Astrocyte (in vitro differentiated cells and primary cell): Measurements from ENCODE around the gene DDIT4. TPM values are rescaled to one million over a fixed set of nuclear protein-coding genes. Genes with fewer than 3 reads are reported as not detected.
A peak's percentile ranks its signal among the peaks of the same experiment; 100 is the strongest.

Experiments
- DNase-seq: peaks from one replicate; pipeline ENCODE4 v3.0.0-alpha.2; 2010; ENCODE audit warnings: low read depth
- FAIRE-seq: peaks from 2 replicates; lab custom pipeline; 2011; peaks lifted over from hg19 to GRCh38; lab: Jason Lieb, UNC
- H2AFZ ChIP-seq: 2 replicates; pipeline ENCODE4 v1.6.0; 2012; ENCODE audit warnings: low read depth, low read length, inconsistent platforms
- H3K27ac ChIP-seq: 2 replicates; pipeline ENCODE4 v1.5.1; 2011; ENCODE audit warnings: low read depth, low read length, inconsistent platforms
- H3K27me3 ChIP-seq: 2 replicates; pipeline ENCODE4 v1.6.0; 2011; ENCODE audit warnings: low read length, inconsistent platforms; ENCODE audit not compliant: insufficient read depth
- H3K36me3 ChIP-seq: 2 replicates; pipeline ENCODE4 v1.5.1; 2011; ENCODE audit warnings: low read length, inconsistent platforms; ENCODE audit not compliant: insufficient read depth
- H3K4me1 ChIP-seq: 2 replicates; pipeline ENCODE4 v1.5.1; 2011; ENCODE audit warnings: low read length, inconsistent platforms; ENCODE audit not compliant: insufficient read depth
- H3K4me2 ChIP-seq: 2 replicates; pipeline ENCODE4 v1.6.0; 2012; ENCODE audit warnings: low read length, inconsistent platforms
- H3K4me3 ChIP-seq: 2 replicates; pipeline ENCODE4 v1.5.1; 2011; ENCODE audit warnings: low read depth, mild to moderate bottlenecking, low read length, inconsistent platforms; ENCODE audit not compliant: insufficient read depth
- H3K79me2 ChIP-seq: 2 replicates; pipeline ENCODE4 v1.6.0; 2012; ENCODE audit warnings: mild to moderate bottlenecking, low read length, inconsistent platforms; ENCODE audit not compliant: insufficient read depth
- H3K9ac ChIP-seq: 2 replicates; pipeline ENCODE4 v1.6.0; 2012; ENCODE audit warnings: mild to moderate bottlenecking, low read length, inconsistent platforms
- H3K9me3 ChIP-seq: 2 replicates; pipeline ENCODE4 v1.5.1; 2012; ENCODE audit warnings: low read depth, mild to moderate bottlenecking, low read length, inconsistent platforms; ENCODE audit not compliant: insufficient read depth
- H4K20me1 ChIP-seq: 2 replicates; pipeline ENCODE4 v1.6.0; 2012; ENCODE audit warnings: low read length, inconsistent platforms; ENCODE audit not compliant: insufficient read depth
- H3K27ac Mint-ChIP-seq: one replicate; pipeline ENCODE4 v1.8.0; 2021; ENCODE audit warnings: mild to moderate bottlenecking, mixed read lengths; ENCODE audit not compliant: unreplicated experiment
- H3K27me3 Mint-ChIP-seq: one replicate; pipeline ENCODE4 v1.8.0; 2021; ENCODE audit warnings: low read depth, mixed read lengths; ENCODE audit not compliant: unreplicated experiment
- H3K36me3 Mint-ChIP-seq: one replicate; pipeline ENCODE4 v1.8.0; 2021; ENCODE audit warnings: low read depth, mixed read lengths; ENCODE audit not compliant: unreplicated experiment
- H3K4me1 Mint-ChIP-seq: one replicate; pipeline ENCODE4 v1.8.0; 2021; ENCODE audit warnings: low read depth, mixed read lengths; ENCODE audit not compliant: unreplicated experiment
- H3K4me3 Mint-ChIP-seq: one replicate; pipeline ENCODE4 v1.8.0; 2021; ENCODE audit warnings: mild to moderate bottlenecking, moderate library complexity, mixed read lengths; ENCODE audit not compliant: unreplicated experiment
- H3K9me3 Mint-ChIP-seq: one replicate; pipeline ENCODE4 v1.8.0; 2021; ENCODE audit warnings: mild to moderate bottlenecking, mixed read lengths; ENCODE audit not compliant: unreplicated experiment
- EZH2 ChIP-seq: IDR thresholded peaks from 2 replicates; pipeline ENCODE4 v1.6.1; 2012; ENCODE audit warnings: mild to moderate bottlenecking, low read length, inconsistent platforms; ENCODE audit not compliant: insufficient read depth
- total RNA-seq: library from RNA; stranded (reverse); gene quantifications from 2 replicates; pipeline ENCODE4 v1.2.1, GENCODE V29; 2021
- TF ChIP-seq, protein P1 (sequence below): IDR thresholded peaks from 2 replicates; pipeline ENCODE4 v1.5.1; 2011; ENCODE audit warnings: low read depth, mild to moderate bottlenecking, inconsistent platforms, low read length, moderate library complexity; ENCODE audit not compliant: insufficient read depth

The DDIT4 gene
- total RNA-seq, 1 donor from 2014 or later = 244 TPM

DNA sequence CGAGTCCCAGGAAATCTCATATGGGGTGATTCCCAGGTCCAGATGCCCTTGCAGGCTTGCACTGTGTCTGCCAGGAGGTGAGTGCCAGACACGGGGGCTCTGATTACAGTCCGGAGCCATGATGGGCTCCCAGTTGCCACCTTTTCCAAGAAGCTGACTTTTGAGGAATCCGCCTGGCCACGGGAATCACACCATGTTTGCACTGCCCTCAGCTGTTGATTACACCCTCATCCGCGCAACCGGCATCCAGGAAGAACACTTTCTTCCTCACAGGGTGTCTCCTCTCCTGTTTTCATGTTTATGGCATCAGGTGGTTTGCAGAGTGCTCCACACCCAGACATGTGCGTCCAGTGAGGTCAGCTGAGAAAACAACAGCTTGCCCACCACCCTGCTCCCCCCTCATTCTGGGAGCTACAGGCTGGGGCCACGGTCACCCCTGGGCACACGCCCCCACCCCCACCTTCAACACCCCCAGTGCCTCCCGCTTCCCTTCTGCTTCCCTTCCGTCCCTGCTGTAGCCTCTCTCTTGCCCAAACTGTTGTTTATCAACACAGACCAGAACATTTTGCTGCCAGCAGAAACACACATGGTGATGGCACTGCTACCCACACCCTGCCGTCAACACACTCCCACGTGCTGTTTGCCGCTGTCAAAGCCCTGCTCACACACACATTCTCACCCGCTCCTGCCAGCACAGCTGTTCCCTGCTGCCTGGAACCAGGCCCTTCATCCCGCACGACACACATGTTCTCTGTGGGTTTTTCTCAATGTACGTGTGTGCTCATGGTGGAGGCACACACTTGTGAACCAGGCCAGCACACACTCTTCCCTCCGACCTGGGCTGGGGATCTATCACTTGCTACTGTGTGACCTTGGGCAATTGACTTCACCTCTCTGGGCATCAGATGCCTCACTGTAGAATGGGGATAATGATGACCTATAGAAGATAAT is 35.8 kb downstream of the DDIT4 start:
- H3K9ac ChIP-seq = peak overlapping the region; percentile 1
- H3K27ac Mint-ChIP-seq = peak overlapping the region; percentile 79

DNA sequence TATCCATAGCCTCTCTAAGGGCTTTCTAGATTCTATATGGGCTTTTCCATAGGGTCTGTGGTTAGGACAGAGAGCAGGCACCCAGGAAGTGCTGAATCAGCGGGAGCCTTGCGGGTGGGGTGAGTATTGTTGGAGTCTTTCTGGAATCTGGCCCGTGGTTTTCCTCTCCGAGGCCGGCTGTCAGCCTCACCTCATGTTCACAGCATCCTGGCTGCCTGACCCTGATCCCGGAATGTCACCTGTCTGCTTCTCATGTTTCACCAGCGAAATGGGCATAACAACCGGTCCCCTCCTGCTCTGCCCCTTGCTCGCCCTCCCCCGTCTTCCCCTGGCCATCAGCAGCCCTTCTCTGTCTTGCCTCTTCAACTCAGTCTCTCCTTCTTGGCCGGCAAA is 36.5 kb downstream of the DDIT4 start:
- peaks cover 25% of the 10 kb centered on the region for H3K4me1 Mint-ChIP-seq
- H3K4me3 Mint-ChIP-seq = no peak overlapping the region
- no peak for TF ChIP-seq EZH2
- TF ChIP-seq, protein P1, sequence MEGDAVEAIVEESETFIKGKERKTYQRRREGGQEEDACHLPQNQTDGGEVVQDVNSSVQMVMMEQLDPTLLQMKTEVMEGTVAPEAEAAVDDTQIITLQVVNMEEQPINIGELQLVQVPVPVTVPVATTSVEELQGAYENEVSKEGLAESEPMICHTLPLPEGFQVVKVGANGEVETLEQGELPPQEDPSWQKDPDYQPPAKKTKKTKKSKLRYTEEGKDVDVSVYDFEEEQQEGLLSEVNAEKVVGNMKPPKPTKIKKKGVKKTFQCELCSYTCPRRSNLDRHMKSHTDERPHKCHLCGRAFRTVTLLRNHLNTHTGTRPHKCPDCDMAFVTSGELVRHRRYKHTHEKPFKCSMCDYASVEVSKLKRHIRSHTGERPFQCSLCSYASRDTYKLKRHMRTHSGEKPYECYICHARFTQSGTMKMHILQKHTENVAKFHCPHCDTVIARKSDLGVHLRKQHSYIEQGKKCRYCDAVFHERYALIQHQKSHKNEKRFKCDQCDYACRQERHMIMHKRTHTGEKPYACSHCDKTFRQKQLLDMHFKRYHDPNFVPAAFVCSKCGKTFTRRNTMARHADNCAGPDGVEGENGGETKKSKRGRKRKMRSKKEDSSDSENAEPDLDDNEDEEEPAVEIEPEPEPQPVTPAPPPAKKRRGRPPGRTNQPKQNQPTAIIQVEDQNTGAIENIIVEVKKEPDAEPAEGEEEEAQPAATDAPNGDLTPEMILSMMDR = no peak
- H3K27me3 ChIP-seq = no peaks in the 10 kb centered on the region
- no peaks in the 10 kb centered on the region for H3K36me3 Mint-ChIP-seq
- peak overlapping the region; percentile 79 for H3K27ac Mint-ChIP-seq
- no peaks in the 10 kb centered on the region for H3K79me2 ChIP-seq
- no peak for DNase-seq
- no peak overlapping the region for H3K27ac ChIP-seq
- H3K27me3 Mint-ChIP-seq = no peaks in the 10 kb centered on the region
- H4K20me1 ChIP-seq = no peaks in the 10 kb centered on the region
- H3K9ac ChIP-seq = no peak overlapping the region
- H3K36me3 ChIP-seq = no peaks in the 10 kb centered on the region
- no peak overlapping the region for H2AFZ ChIP-seq
- no peaks in the 10 kb centered on the region for H3K9me3 Mint-ChIP-seq
- no peak for FAIRE-seq
- no peak overlapping the region for H3K4me2 ChIP-seq
- no peaks in the 10 kb centered on the region for H3K9me3 ChIP-seq
- H3K4me1 ChIP-seq = peaks cover 19% of the 10 kb centered on the region
- no peak overlapping the region for H3K4me3 ChIP-seq

More for the DNA sequence above, 35.8 kb downstream of the DDIT4 start:
- no peak for TF ChIP-seq EZH2
- TF ChIP-seq, protein P1 = no peak
- Histone ChIP-seq H3K4me3 (no peak overlapping the region), H3K4me2 (no peak overlapping the region), H3K36me3 (no peaks in the 10 kb centered on the region), H2AFZ (no peak overlapping the region), H3K79me2 (no peaks in the 10 kb centered on the region), H3K27ac (no peak overlapping the region), H4K20me1 (no peaks in the 10 kb centered on the region), H3K4me1 (peaks cover 19% of the 10 kb centered on the region), H3K27me3 (no peaks in the 10 kb centered on the region), H3K9me3 (no peaks in the 10 kb centered on the region)
- H3K36me3 Mint-ChIP-seq = no peaks in the 10 kb centered on the region
- no peak for DNase-seq
- no peak overlapping the region for H3K4me3 Mint-ChIP-seq
- no peaks in the 10 kb centered on the region for H3K9me3 Mint-ChIP-seq
- H3K4me1 Mint-ChIP-seq = peaks cover 26% of the 10 kb centered on the region
- no peaks in the 10 kb centered on the region for H3K27me3 Mint-ChIP-seq
- FAIRE-seq = no peak

DNA sequence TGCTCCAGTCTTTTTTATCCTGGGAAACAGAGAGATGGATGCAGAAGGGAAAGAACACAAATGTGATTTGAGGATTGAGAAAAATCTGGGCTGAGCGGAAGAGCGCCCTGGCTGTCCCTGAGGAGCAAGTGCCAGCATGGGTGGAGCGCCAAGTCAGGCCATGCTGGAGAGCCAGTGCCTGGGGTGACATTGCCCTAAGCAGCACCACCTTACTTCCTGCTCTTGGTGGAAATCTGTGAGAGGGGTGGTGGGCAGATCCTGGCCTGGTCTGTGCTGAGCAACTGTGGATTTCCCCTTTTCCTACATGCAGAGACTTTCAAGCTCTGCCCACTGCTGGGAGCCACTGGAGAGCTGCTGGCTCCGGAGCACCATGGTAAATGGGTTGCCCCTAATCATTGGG is 36.9 kb downstream of the DDIT4 start:
- no peak for TF ChIP-seq EZH2
- TF ChIP-seq, protein P1 = no peak
- no peaks in the 10 kb centered on the region for H3K9me3 Mint-ChIP-seq
- Histone ChIP-seq H3K79me2 (no peaks in the 10 kb centered on the region), H3K4me3 (no peak overlapping the region), H3K36me3 (no peaks in the 10 kb centered on the region), H3K9me3 (no peaks in the 10 kb centered on the region), H3K4me1 (peaks cover 21% of the 10 kb centered on the region), H3K9ac (no peak overlapping the region), H3K4me2 (no peak overlapping the region), H3K27me3 (no peaks in the 10 kb centered on the region), H3K27ac (no peak overlapping the region), H4K20me1 (no peaks in the 10 kb centered on the region), H2AFZ (no peak overlapping the region)
- H3K27ac Mint-ChIP-seq = peak overlapping the region; percentile 79
- DNase-seq (no peak), FAIRE-seq (no peak)
- no peaks in the 10 kb centered on the region for H3K27me3 Mint-ChIP-seq
- H3K4me1 Mint-ChIP-seq = peaks cover 25% of the 10 kb centered on the region
- H3K4me3 Mint-ChIP-seq = no peak overlapping the region
- no peaks in the 10 kb centered on the region for H3K36me3 Mint-ChIP-seq
